H1 (cell line): ENCODE results near the gene MAP7. TPM values are rescaled to one million over a fixed set of nuclear protein-coding genes. Genes with fewer than 3 reads are reported as not detected.
A peak's percentile ranks its signal among the peaks of the same experiment; 100 is the strongest.
"Not testable (repeated sequence)": the region's sequence is repeated elsewhere in the genome, so short reads cannot be mapped to it uniquely, and the experiment has no call there.

Experiments used
- CTCF ChIA-PET: fragments of 300-600 bp; sonication (Branson Sonifier 250); formaldehyde crosslinking; loops from one replicate; lab custom pipeline; 2021; ENCODE audit not compliant: partially characterized antibody; lab: Charles Lee
- POLR2A ChIA-PET: fragments of 300-600 bp; sonication (Branson Sonifier 250); formaldehyde crosslinking; loops from one replicate; lab custom pipeline; 2021; ENCODE audit warnings: inconsistent platforms; ENCODE audit not compliant: partially characterized antibody; lab: Charles Lee
- DNase-seq, 2 experiments: peaks; one replicate each; pipeline versions ENCODE4 v3.0.0 to v3.0.0-alpha.2; 2010 to 2022; ENCODE audit warnings: low spot score in 2 of 2, low read depth in 1 of 2, mixed read lengths in 1 of 2
- FAIRE-seq: peaks from 2 replicates; lab custom pipeline; 2011; peaks lifted over from hg19 to GRCh38; lab: Jason Lieb, UNC
- H2AFZ ChIP-seq: 2 replicates; pipeline ENCODE4 v1.8.1; 2012; ENCODE audit warnings: low read length, inconsistent platforms
- H2AK5ac ChIP-seq: 2 replicates; pipeline ENCODE4 v1.6.1; 2013; ENCODE audit warnings: low read depth, low read length
- H2BK120ac ChIP-seq: replicated peaks from 2 replicates; pipeline ENCODE3; 2013; ENCODE audit warnings: low read depth, low read length, inconsistent platforms
- H2BK12ac ChIP-seq: 2 replicates; pipeline ENCODE4 v1.6.1; 2013; ENCODE audit warnings: low read depth, low read length
- H2BK15ac ChIP-seq: 2 replicates; pipeline ENCODE4 v1.6.1; 2013; ENCODE audit warnings: low read length
- H2BK20ac ChIP-seq: 2 replicates; pipeline ENCODE4 v1.6.1; 2013; ENCODE audit warnings: low read length
- H2BK5ac ChIP-seq: 2 replicates; pipeline ENCODE4 v1.6.1; 2013; ENCODE audit warnings: low read depth, low read length
- H3K14ac ChIP-seq: 2 replicates; pipeline ENCODE4 v1.6.1; 2013; ENCODE audit warnings: inconsistent platforms; ENCODE audit not compliant: insufficient read length
- H3K18ac ChIP-seq: 2 replicates; pipeline ENCODE4 v1.6.1; 2013; ENCODE audit warnings: low read length; ENCODE audit errors: extremely low read depth
- H3K23ac ChIP-seq: 2 replicates; pipeline ENCODE4 v1.6.1; 2013; ENCODE audit warnings: inconsistent platforms; ENCODE audit not compliant: insufficient read length
- H3K23me2 ChIP-seq: 2 replicates; pipeline ENCODE4 v1.6.1; 2013; ENCODE audit warnings: low read depth, low read length
- H3K27ac ChIP-seq: 2 replicates; pipeline ENCODE4 v1.6.1; 2011; ENCODE audit warnings: low read depth, low read length, inconsistent platforms
- H3K27me3 ChIP-seq, 4 experiments: replicated peaks in 1 of 4; 1 replicate in 1 of 4; 2 replicates in 3 of 4; pipeline versions ENCODE4 v1.6.1 to v1.8.1; 2011 to 2013; ENCODE audit warnings: low read length in 3 of 4, mild to moderate bottlenecking in 3 of 4, inconsistent platforms in 2 of 4, mixed read lengths in 2 of 4, moderate library complexity in 1 of 4; ENCODE audit not compliant: control insufficient read depth in 3 of 4, insufficient read depth in 3 of 4; ENCODE audit errors: extremely low read depth in 1 of 4
- H3K36me3 ChIP-seq, 4 experiments: 2 replicates each; pipeline versions ENCODE4 v1.6.1 to v1.8.1; 2011 to 2013; ENCODE audit warnings: mild to moderate bottlenecking in 4 of 4, low read length in 3 of 4, moderate library complexity in 2 of 4, control low read depth in 1 of 4, inconsistent platforms in 1 of 4; ENCODE audit not compliant: insufficient read depth in 4 of 4, control insufficient read depth in 2 of 4
- H3K4ac ChIP-seq: replicated peaks from 2 replicates; pipeline ENCODE3; 2013; ENCODE audit warnings: low read length, low read depth, mixed read lengths, inconsistent platforms; ENCODE audit not compliant: insufficient read length
- H3K4me1 ChIP-seq, 4 experiments: replicated peaks in 1 of 4; 1 replicate in 1 of 4; 2 replicates in 3 of 4; pipeline versions ENCODE4 v1.6.1 to v1.8.1; 2011 to 2013; ENCODE audit warnings: low read length in 3 of 4, inconsistent platforms in 2 of 4, mixed read lengths in 1 of 4; ENCODE audit not compliant: insufficient read depth in 4 of 4, control insufficient read depth in 3 of 4
- H3K4me2 ChIP-seq, 2 experiments: 2 replicates each; pipeline versions ENCODE4 v1.6.1 to v1.8.1; 2011 to 2013; ENCODE audit warnings: low read depth in 2 of 2, low read length in 2 of 2, control low read depth in 1 of 2, inconsistent platforms in 1 of 2, mild to moderate bottlenecking in 1 of 2; ENCODE audit not compliant: insufficient read depth in 1 of 2
- H3K4me3 ChIP-seq, 4 experiments: fragments of 200-600, 300-600 bp in 1 of 4; sonication (generic), shearing (Covaris generic), sonication (Bioruptor Twin) in 1 of 4; 2 replicates each; pipeline versions ENCODE4 v1.5.1 to v1.8.1; 2011 to 2016; ENCODE audit warnings: low read length in 4 of 4, low read depth in 3 of 4, control low read depth in 2 of 4, inconsistent platforms in 2 of 4, mild to moderate bottlenecking in 2 of 4, mixed read lengths in 1 of 4, moderate library complexity in 1 of 4; ENCODE audit not compliant: insufficient read depth in 2 of 4; ENCODE audit errors: extremely low read depth in 1 of 4
- H3K56ac ChIP-seq: replicated peaks from 2 replicates; pipeline ENCODE3; 2013; ENCODE audit warnings: low read depth, mild to moderate bottlenecking, mixed read lengths, low read length, inconsistent platforms; ENCODE audit not compliant: insufficient read length
- H3K79me1 ChIP-seq: 2 replicates; pipeline ENCODE4 v1.6.1; 2013; ENCODE audit warnings: low read depth, low read length, control low read depth
- H3K79me2 ChIP-seq, 2 experiments: 2 replicates each; pipeline versions ENCODE4 v1.6.1 to v1.8.1; 2012 to 2013; ENCODE audit warnings: low read length in 2 of 2, mild to moderate bottlenecking in 2 of 2, inconsistent platforms in 1 of 2; ENCODE audit not compliant: insufficient read depth in 2 of 2, control insufficient read depth in 1 of 2
- H3K9ac ChIP-seq, 4 experiments: replicated peaks in 1 of 4; 1 replicate in 1 of 4; 2 replicates in 3 of 4; pipeline versions ENCODE4 v1.6.1 to v1.8.1; 2011 to 2013; ENCODE audit warnings: low read depth in 3 of 4, low read length in 3 of 4, control low read depth in 2 of 4, mild to moderate bottlenecking in 2 of 4, moderate library complexity in 2 of 4, inconsistent platforms in 1 of 4; ENCODE audit errors: extremely low read depth in 1 of 4
- H3K9me3 ChIP-seq, 2 experiments: 2 replicates each; pipeline versions ENCODE4 v1.6.1 to v1.8.1; 2012 to 2013; ENCODE audit warnings: mild to moderate bottlenecking in 2 of 2, moderate library complexity in 2 of 2, control low read depth in 1 of 2, inconsistent platforms in 1 of 2, low read depth in 1 of 2, low read length in 1 of 2, mixed read lengths in 1 of 2; ENCODE audit not compliant: insufficient read depth in 2 of 2
- H4K20me1 ChIP-seq, 2 experiments: replicated peaks in 1 of 2; 2 replicates each; pipeline versions ENCODE3 to v1.8.1; 2011 to 2013; ENCODE audit warnings: inconsistent platforms in 2 of 2, low read length in 2 of 2, mild to moderate bottlenecking in 1 of 2; ENCODE audit not compliant: insufficient read depth in 2 of 2, control insufficient read depth in 1 of 2
- H4K5ac ChIP-seq: 2 replicates; pipeline ENCODE4 v1.6.1; 2013; ENCODE audit warnings: low read length, low read depth, mixed read lengths, inconsistent platforms; ENCODE audit not compliant: insufficient read length
- H4K8ac ChIP-seq: 2 replicates; pipeline ENCODE4 v1.8.0; 2013; ENCODE audit warnings: mild to moderate bottlenecking, moderate library complexity, low read length, inconsistent platforms; ENCODE audit not compliant: insufficient read depth; ENCODE audit errors: extremely low read depth
- H4K91ac ChIP-seq: replicated peaks from 2 replicates; pipeline ENCODE3; 2013; ENCODE audit warnings: low read length, mixed read lengths, inconsistent platforms; ENCODE audit not compliant: insufficient read length
- WGBS, 2 experiments: shearing (Covaris generic) in 1 of 2; methylation state at CpG; one replicate each; pipeline versions ENCODE4 v1.1.6 to v1.1.7; 2013 to 2015; ENCODE audit warnings: low lambda C conversion rate in 2 of 2, mixed read lengths in 2 of 2, inconsistent platforms in 1 of 2, low coverage in 1 of 2, missing lambda C conversion rate in 1 of 2; ENCODE audit not compliant: insufficient replicate concordance in 2 of 2, insufficient coverage in 1 of 2, insufficient read length in 1 of 2; ENCODE audit errors: extremely low coverage in 1 of 2, missing lambda C conversion rate in 1 of 2; 5-methylcytosine and 5-hydroxymethylcytosine counted together
- polyA plus RNA-seq, 7 experiments: library from polyadenylated mRNA; depleted of rRNA in 3 of 7; stranded (reverse) in 5 of 7; unstranded in 2 of 7; fragments of >200 nt in 5 of 7; fragments of 200-250 nt in 2 of 7; gene quantifications; 1 replicate in 5 of 7; 2 replicates in 1 of 7; 4 replicates in 1 of 7; pipeline versions ENCODE4 v1.2.1 to v1.2.3, GENCODE V29; 2011 to 2013; ENCODE audit warnings: missing spikeins in 2 of 7, mixed read lengths in 2 of 7
- total RNA-seq: library from RNA; stranded (reverse); fragmentation: NEBNext Ultra II Directional; extraction: Animal tissue kit (Norgen Biotek cat#: 25700); gene quantifications from 2 replicates; pipeline ENCODE4 v1.2.1, GENCODE V29; 2021

MAP7 gene
- total and polyA plus RNA-seq, 2 of the 8 experiments (the other 6 are each of a cell fraction or from before 2014, with no cell fraction given), result 13.5 to 66.9 TPM

GRCh38 chr6:136590846-136591245 lies 40.6 kb upstream of the MAP7 start:
- H4K20me1 ChIP-seq, H3K36me3 ChIP-seq, H3K4me2 ChIP-seq, H3K79me2 ChIP-seq, H3K9me3 ChIP-seq, H2AFZ ChIP-seq, FAIRE-seq, H3K4me3 ChIP-seq, H2BK120ac ChIP-seq, H3K79me1 ChIP-seq, H3K56ac ChIP-seq, H4K8ac ChIP-seq, H3K23ac ChIP-seq, POLR2A ChIA-PET, H2BK15ac ChIP-seq, H2BK20ac ChIP-seq, H3K27me3 ChIP-seq, H3K9ac ChIP-seq, H3K14ac ChIP-seq, H3K4ac ChIP-seq, H3K23me2 ChIP-seq, DNase-seq, H4K5ac ChIP-seq, H3K27ac ChIP-seq: not testable (repeated sequence)
- peak overlapping the region; percentile 88 for H4K91ac ChIP-seq
- H2BK5ac ChIP-seq, result peak overlapping the region; percentile 93; the same call in 1 of the 2 replicates
- WGBS, 2 experiments, result 89% methylated on average over 2 of the region's 2 CpGs; no CpG with 5 or more reads in 1 of the 2 experiments
- H3K4me1 ChIP-seq, result peaks cover 5 to 26% (median 20%) of the 10 kb centered on the region in 4 experiments
- CTCF ChIA-PET, result interaction anchor here (1.9 kb wide), 1 partner anchor 53 kb away, joined by 6 read pairs; no protein-coding TSS in a partner anchor
- peak overlapping the region; percentile 93; the same call in 1 of the 2 replicates for H2BK12ac ChIP-seq
- peak overlapping the region; percentile 77; the same call in 1 of the 2 replicates for H2AK5ac ChIP-seq
- H3K18ac ChIP-seq, result peak overlapping the region; percentile 91
